ENCODE data around the gene C11orf97.

DNA sequence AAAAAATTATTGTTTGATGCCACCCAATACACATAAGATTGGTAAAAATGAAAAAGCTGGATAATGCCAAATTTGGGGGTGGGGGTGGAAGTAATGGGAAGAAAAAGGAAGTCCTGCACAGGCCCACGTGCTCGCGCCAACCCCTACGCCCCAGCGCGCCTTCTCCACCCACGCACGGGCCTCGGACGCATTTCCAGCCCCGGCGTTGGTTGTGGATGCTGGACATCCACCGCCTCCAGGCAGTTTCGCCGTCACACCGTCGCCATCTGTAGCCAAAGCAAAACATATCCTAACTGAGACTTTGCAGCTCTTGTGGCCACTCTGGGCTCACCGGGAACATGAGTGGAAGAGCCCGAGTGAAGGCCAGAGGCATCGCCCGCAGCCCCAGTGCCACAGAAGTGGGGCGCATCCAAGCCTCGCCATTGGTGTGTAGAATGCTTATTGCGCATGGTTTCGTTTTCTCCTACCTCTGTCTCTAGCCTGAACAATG, 55.0 kb downstream of the C11orf97 start, which contains the start of gene PIWIL4:
- TF ChIP-seq, protein P1, sequence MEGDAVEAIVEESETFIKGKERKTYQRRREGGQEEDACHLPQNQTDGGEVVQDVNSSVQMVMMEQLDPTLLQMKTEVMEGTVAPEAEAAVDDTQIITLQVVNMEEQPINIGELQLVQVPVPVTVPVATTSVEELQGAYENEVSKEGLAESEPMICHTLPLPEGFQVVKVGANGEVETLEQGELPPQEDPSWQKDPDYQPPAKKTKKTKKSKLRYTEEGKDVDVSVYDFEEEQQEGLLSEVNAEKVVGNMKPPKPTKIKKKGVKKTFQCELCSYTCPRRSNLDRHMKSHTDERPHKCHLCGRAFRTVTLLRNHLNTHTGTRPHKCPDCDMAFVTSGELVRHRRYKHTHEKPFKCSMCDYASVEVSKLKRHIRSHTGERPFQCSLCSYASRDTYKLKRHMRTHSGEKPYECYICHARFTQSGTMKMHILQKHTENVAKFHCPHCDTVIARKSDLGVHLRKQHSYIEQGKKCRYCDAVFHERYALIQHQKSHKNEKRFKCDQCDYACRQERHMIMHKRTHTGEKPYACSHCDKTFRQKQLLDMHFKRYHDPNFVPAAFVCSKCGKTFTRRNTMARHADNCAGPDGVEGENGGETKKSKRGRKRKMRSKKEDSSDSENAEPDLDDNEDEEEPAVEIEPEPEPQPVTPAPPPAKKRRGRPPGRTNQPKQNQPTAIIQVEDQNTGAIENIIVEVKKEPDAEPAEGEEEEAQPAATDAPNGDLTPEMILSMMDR (IDR thresholded peaks at IDR 0.05), result no peak
- no peak for TF ChIP-seq EZH2 (IDR thresholded peaks at IDR 0.05)

Measured in neural progenitor cell (in vitro differentiated cells).